GM18951 (cell line): ENCODE results near the gene TRPV2.

Source experiments
- POLR2A ChIP-seq: IDR thresholded peaks from 4 replicates; pipeline ENCODE4 v1.6.1; 2011; ENCODE audit warnings: mild to moderate bottlenecking; ENCODE audit not compliant: insufficient read length, insufficient read depth; ENCODE audit errors: extremely low read depth
- in situ Hi-C: fragments of 300-500 bp; cut with MboI; formaldehyde crosslinking; loops from one replicate; pipeline ENCODE4 v1.12.0; 2022; ENCODE audit warnings: low sequenced_read_pairs, mixed read lengths, inconsistent platforms; ENCODE audit not compliant: unreplicated experiment

The TRPV2 gene

DNA sequence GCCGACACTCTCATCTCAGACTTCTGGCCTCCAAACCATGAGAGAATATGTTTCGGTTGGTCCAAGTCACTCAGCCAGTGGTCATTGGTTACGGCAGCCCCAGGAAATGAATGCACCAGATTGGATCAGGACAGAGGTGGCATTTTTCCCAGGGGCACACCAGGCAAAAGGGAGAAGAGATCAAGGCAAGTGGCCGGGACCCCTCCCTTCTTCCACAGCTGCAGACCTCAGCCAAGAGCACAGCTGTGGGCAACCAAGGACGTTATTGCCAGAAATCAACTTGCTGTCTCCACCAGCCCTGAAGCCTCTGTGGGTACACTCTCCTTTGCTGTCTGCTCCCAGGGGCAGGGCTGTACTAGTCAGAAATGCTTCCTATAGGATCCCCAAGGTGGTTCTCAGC, 55.9 kb downstream of the TRPV2 start:
- in situ Hi-C loops, result no loop called here
- no peak for TF ChIP-seq POLR2A

GRCh38 chr17:16472539-16472938, 57.2 kb downstream of the TRPV2 start:
- in situ Hi-C loops, result no loop called here
- no peak for TF ChIP-seq POLR2A

DNA sequence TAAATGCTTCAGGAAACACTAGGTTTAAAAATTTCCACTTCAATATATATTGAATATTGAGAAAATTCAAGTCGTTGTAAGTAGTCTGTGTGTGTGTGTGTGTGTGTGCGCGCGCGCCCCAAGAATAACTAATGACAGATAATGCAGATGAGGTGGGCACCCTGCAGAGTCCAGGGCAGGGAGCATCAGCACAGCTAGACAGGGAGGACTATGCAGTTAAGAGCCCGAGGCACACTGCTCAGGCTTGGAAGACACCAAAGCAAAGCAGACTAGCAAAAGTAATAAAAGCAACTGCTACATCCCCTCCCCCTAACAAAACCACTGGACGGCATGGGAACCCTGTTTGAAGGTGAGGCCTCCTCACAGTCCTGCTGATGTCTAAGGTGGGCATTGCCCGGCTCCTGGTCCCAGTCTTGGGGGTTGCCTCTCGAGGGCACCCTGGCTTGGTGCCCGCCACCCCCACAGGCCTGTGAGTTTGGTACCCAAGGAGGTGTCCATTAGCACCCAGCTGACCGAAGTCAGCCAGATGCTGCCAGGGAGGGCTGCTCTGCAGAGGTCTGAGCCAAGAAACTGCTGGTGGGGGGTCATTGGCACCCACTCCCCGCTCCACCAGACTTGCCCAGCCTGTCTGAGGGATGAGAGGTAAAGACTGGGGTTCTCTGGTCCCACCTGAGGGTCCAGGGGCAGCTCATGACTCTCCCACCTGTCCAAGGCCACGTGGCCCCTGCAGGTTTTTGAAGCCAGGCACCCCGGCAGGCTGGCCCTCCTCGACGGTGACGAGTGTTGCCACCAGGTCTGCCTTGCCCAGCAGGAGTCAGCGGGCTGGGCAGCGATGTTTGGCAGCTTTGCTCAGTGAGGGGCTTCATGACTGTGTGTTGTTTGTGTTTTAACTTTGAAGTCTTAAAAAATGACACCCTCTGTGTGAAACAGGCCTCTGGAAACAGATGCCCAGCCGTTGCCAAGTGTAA, 58.0 kb downstream of the TRPV2 start:
- in situ Hi-C loops, result no loop called here
- no peak for TF ChIP-seq POLR2A

- in situ Hi-C loops, result no loop called here
- no peak for TF ChIP-seq POLR2A
Observed at GRCh38 chr17:16474012-16474725, 58.8 kb downstream of the TRPV2 start.

DNA sequence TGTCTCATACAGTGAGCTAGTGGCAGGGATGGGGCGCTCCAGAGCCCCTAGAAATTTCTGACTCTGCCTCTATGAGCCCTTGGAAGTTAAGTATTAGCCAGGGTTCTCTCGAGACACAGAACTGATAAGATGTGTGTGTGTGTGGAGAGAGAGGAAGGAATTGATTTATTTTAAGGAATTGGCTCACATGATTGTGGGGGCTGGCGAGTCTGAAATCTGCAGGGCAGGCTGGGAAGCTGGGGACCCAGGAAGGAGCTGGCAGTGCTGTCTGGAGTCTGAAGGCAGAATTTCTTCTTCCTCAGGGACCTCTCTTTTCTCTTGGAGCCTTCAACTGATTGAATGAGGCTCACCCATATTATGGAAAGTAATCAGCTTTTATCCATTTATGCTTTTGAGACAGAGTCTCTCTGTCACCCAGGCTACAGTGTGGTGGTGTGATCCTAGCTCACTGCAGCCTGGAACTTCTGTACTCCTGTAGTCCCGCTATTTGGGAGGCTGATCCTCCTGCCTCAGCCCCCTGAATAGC, 59.9 kb downstream of the TRPV2 start:
- TF ChIP-seq POLR2A, result no peak
- in situ Hi-C loops, result no loop called here

- no peak for TF ChIP-seq POLR2A
- in situ Hi-C loops, result no loop called here
Observed at GRCh38 chr17:16477255-16477654, 61.9 kb downstream of the TRPV2 start.

- in situ Hi-C loops, result no loop called here
- TF ChIP-seq POLR2A, result no peak
Observed at GRCh38 chr17:16477666-16478065, 62.3 kb downstream of the TRPV2 start.

- TF ChIP-seq POLR2A, result no peak
- in situ Hi-C loops, result no loop called here
Observed at GRCh38 chr17:16478649-16479048, 63.3 kb downstream of the TRPV2 start.

- no peak for TF ChIP-seq POLR2A
- in situ Hi-C loops, result no loop called here
Observed at GRCh38 chr17:16479264-16479663, 63.9 kb downstream of the TRPV2 start.

- TF ChIP-seq POLR2A, result no peak
- in situ Hi-C loops, result no loop called here
Observed at GRCh38 chr17:16480995-16481394, 65.6 kb downstream of the TRPV2 start.

GRCh38 chr17:16482253-16482652, 66.9 kb downstream of the TRPV2 start:
- in situ Hi-C loops, result no loop called here
- no peak for TF ChIP-seq POLR2A

DNA sequence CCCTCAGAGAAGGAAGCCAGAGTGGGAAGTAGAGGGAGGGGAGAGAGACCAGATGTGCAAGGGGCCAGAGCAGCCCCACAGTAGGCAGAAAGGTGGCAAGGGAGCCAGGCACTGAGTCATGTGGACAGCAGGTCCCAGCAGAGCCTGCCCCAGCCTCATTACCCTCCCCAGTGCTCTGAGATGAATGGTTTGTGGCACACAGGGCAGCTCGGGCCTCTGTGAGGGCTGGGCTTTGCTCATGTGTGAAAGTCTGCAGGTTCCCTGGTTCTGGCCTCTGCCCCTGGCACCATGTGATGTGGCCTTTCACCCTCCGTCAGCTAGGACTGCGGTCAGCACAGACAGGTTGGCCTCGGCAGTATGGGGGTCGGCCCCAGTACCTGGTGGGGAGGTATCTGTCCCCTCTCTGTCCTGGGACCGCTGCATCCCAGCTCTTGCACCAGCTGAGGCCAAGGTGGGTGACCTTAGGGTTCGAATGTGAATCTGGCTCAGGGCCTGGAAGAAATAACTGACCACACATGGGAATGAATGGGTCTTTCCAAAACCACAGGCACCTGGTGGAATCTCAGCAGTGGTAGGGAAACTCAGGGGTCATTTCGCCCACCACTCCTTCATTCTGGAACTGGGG, 67.8 kb downstream of the TRPV2 start:
- in situ Hi-C loops, result no loop called here
- TF ChIP-seq POLR2A, result no peak
